Occipital lobe (tissue), 2 donors: Measurements from ENCODE around the gene ZNF157. TPM values are rescaled to one million over a fixed set of nuclear protein-coding genes. Genes with fewer than 3 reads are reported as not detected.
"Not testable (repeated sequence)": the region's sequence is repeated elsewhere in the genome, so short reads cannot be mapped to it uniquely, and the experiment has no call there.

Experiments used
- DNase-seq: peaks from one replicate; lab custom pipeline; 2025; lab: John Stamatoyannopoulos, UW
- total RNA-seq: library from RNA; depleted of rRNA; stranded (reverse); fragments of >200 nt; gene quantifications from one replicate; pipeline ENCODE4 v1.2.3, GENCODE V29; 2014

ZNF157 gene
- 4.7 TPM for total RNA-seq

- DNase-seq, result no peak
Measured at GRCh38 chrX:47370278-47370677, at the start of gene ZNF157. Gene ZNF157, plus strand, starts transcription at chrX:47370578. Its CDS starts 91 bp downstream, at chrX:47370669.

- DNase-seq, result peak; percentile 47
Measured at GRCh38 chrX:47321386-47321785, 49.0 kb upstream of the ZNF157 start.

- DNase-seq, result no peak
Measured at GRCh38 chrX:47321823-47322371, 48.5 kb upstream of the ZNF157 start.

GRCh38 chrX:47327902-47328301 lies 42.5 kb upstream of the ZNF157 start:
- DNase-seq, result no peak

GRCh38 chrX:47332729-47333128 lies 37.6 kb upstream of the ZNF157 start:
- DNase-seq, result not testable (repeated sequence)

GRCh38 chrX:47351706-47352105 lies 18.7 kb upstream of the ZNF157 start:
- DNase-seq, result no peak

- no peak for DNase-seq
Measured at GRCh38 chrX:47358387-47359065, 11.9 kb upstream of the ZNF157 start.

GRCh38 chrX:47360423-47361179 lies 9.8 kb upstream of the ZNF157 start:
- DNase-seq, result no peak

GRCh38 chrX:47361538-47362511 lies 8.6 kb upstream of the ZNF157 start:
- DNase-seq, result peak; percentile 72

- peak; percentile 50 for DNase-seq
Measured at GRCh38 chrX:47366041-47366722, 4.2 kb upstream of the ZNF157 start.

- DNase-seq, result no peak
Measured at GRCh38 chrX:47373198-47373597, 2.8 kb downstream of the ZNF157 start.

GRCh38 chrX:47380268-47380667 lies 9.9 kb downstream of the ZNF157 start:
- no peak for DNase-seq

GRCh38 chrX:47380837-47381236 lies 10.5 kb downstream of the ZNF157 start:
- not testable (repeated sequence) for DNase-seq

- DNase-seq, result peak; percentile 18
Measured at GRCh38 chrX:47384502-47384901, 14.1 kb downstream of the ZNF157 start.

- DNase-seq, result no peak
Measured at GRCh38 chrX:47390780-47391179, 20.4 kb downstream of the ZNF157 start.

- no peak for DNase-seq
Measured at GRCh38 chrX:47413179-47413594, 42.8 kb downstream of the ZNF157 start.

GRCh38 chrX:47420265-47420664 lies 49.9 kb downstream of the ZNF157 start:
- DNase-seq, result no peak

GRCh38 chrX:47420962-47421361 lies 50.6 kb downstream of the ZNF157 start:
- no peak for DNase-seq

- DNase-seq, result no peak
Measured at GRCh38 chrX:47422444-47422843, 52.1 kb downstream of the ZNF157 start.

GRCh38 chrX:47430925-47431324 lies 60.5 kb downstream of the ZNF157 start:
- DNase-seq, result no peak

GRCh38 chrX:47446431-47446830 lies 76.1 kb downstream of the ZNF157 start:
- DNase-seq, result no peak
